Amniotic epithelial cell (primary cell): ENCODE measurements around the gene ADGRG1.
A peak's percentile ranks its signal among the peaks of the same experiment; 100 is the strongest.
"Not testable (repeated sequence)": the region's sequence is repeated elsewhere in the genome, so short reads cannot be mapped to it uniquely, and the experiment has no call there.

Experiments used
- DNase-seq: peaks from one replicate; pipeline ENCODE4 v3.0.0-alpha.2; 2010; ENCODE audit warnings: low read depth

Gene ADGRG1

GRCh38 chr16:57698812-57699405, 70.5 kb downstream of the ADGRG1 start:
- no peak for DNase-seq

GRCh38 chr16:57699481-57699880, 71.1 kb downstream of the ADGRG1 start:
- no peak for DNase-seq

- DNase-seq, result no peak
Measured at GRCh38 chr16:57699899-57700298, 71.5 kb downstream of the ADGRG1 start.

- DNase-seq, result peak; percentile 18
Measured at GRCh38 chr16:57700781-57701551, 72.5 kb downstream of the ADGRG1 start.

- DNase-seq, result peak; percentile 88
Measured at GRCh38 chr16:57701759-57702371, 73.4 kb downstream of the ADGRG1 start.

- no peak for DNase-seq
Measured at GRCh38 chr16:57703416-57704010, 75.1 kb downstream of the ADGRG1 start.

- DNase-seq, result no peak
Measured at GRCh38 chr16:57704011-57704904, 75.8 kb downstream of the ADGRG1 start.

- DNase-seq, result no peak
Measured at GRCh38 chr16:57704905-57705852, 76.7 kb downstream of the ADGRG1 start.

GRCh38 chr16:57706717-57707116, 78.3 kb downstream of the ADGRG1 start:
- DNase-seq, result no peak

GRCh38 chr16:57707331-57707730, 78.9 kb downstream of the ADGRG1 start:
- DNase-seq, result no peak

GRCh38 chr16:57708168-57708567, 79.7 kb downstream of the ADGRG1 start:
- peak; percentile 31 for DNase-seq

GRCh38 chr16:57709663-57710062, 81.2 kb downstream of the ADGRG1 start:
- no peak for DNase-seq

GRCh38 chr16:57711346-57711745, 82.9 kb downstream of the ADGRG1 start:
- DNase-seq, result no peak

GRCh38 chr16:57711993-57712392, 83.6 kb downstream of the ADGRG1 start:
- DNase-seq, result no peak

- DNase-seq, result not testable (repeated sequence)
Measured at GRCh38 chr16:57712569-57712968, 84.1 kb downstream of the ADGRG1 start.

GRCh38 chr16:57713596-57713995, 85.2 kb downstream of the ADGRG1 start:
- DNase-seq, result no peak

GRCh38 chr16:57714047-57714446, 85.6 kb downstream of the ADGRG1 start:
- DNase-seq, result no peak
